H1 (cell line): ENCODE measurements around the gene OCEL1. TPM values are rescaled to one million over a fixed set of nuclear protein-coding genes. Genes with fewer than 3 reads are reported as not detected.

ENCODE experiments used
- CTCF ChIA-PET: fragments of 300-600 bp; sonication (Branson Sonifier 250); formaldehyde crosslinking; loops from one replicate; lab custom pipeline; 2021; ENCODE audit not compliant: partially characterized antibody; lab: Charles Lee
- POLR2A ChIA-PET: fragments of 300-600 bp; sonication (Branson Sonifier 250); formaldehyde crosslinking; loops from one replicate; lab custom pipeline; 2021; ENCODE audit warnings: inconsistent platforms; ENCODE audit not compliant: partially characterized antibody; lab: Charles Lee
- DNase-seq, 2 experiments: peaks; one replicate each; pipeline versions ENCODE4 v3.0.0 to v3.0.0-alpha.2; 2010 to 2022; ENCODE audit warnings: low spot score in 2 of 2, low read depth in 1 of 2, mixed read lengths in 1 of 2
- FAIRE-seq: peaks from 2 replicates; lab custom pipeline; 2011; peaks lifted over from hg19 to GRCh38; lab: Jason Lieb, UNC
- H2AFZ ChIP-seq: 2 replicates; pipeline ENCODE4 v1.8.1; 2012; ENCODE audit warnings: low read length, inconsistent platforms
- H2AK5ac ChIP-seq: 2 replicates; pipeline ENCODE4 v1.6.1; 2013; ENCODE audit warnings: low read depth, low read length
- H2BK120ac ChIP-seq: replicated peaks from 2 replicates; pipeline ENCODE3; 2013; ENCODE audit warnings: low read depth, low read length, inconsistent platforms
- H2BK12ac ChIP-seq: 2 replicates; pipeline ENCODE4 v1.6.1; 2013; ENCODE audit warnings: low read depth, low read length
- H2BK15ac ChIP-seq: 2 replicates; pipeline ENCODE4 v1.6.1; 2013; ENCODE audit warnings: low read length
- H2BK20ac ChIP-seq: 2 replicates; pipeline ENCODE4 v1.6.1; 2013; ENCODE audit warnings: low read length
- H2BK5ac ChIP-seq: 2 replicates; pipeline ENCODE4 v1.6.1; 2013; ENCODE audit warnings: low read depth, low read length
- H3K14ac ChIP-seq: 2 replicates; pipeline ENCODE4 v1.6.1; 2013; ENCODE audit warnings: inconsistent platforms; ENCODE audit not compliant: insufficient read length
- H3K18ac ChIP-seq: 2 replicates; pipeline ENCODE4 v1.6.1; 2013; ENCODE audit warnings: low read length; ENCODE audit errors: extremely low read depth
- H3K23ac ChIP-seq: 2 replicates; pipeline ENCODE4 v1.6.1; 2013; ENCODE audit warnings: inconsistent platforms; ENCODE audit not compliant: insufficient read length
- H3K23me2 ChIP-seq: 2 replicates; pipeline ENCODE4 v1.6.1; 2013; ENCODE audit warnings: low read depth, low read length
- H3K27ac ChIP-seq: 2 replicates; pipeline ENCODE4 v1.6.1; 2011; ENCODE audit warnings: low read depth, low read length, inconsistent platforms
- H3K27me3 ChIP-seq, 4 experiments: replicated peaks in 1 of 4; 1 replicate in 1 of 4; 2 replicates in 3 of 4; pipeline versions ENCODE4 v1.6.1 to v1.8.1; 2011 to 2013; ENCODE audit warnings: low read length in 3 of 4, mild to moderate bottlenecking in 3 of 4, inconsistent platforms in 2 of 4, mixed read lengths in 2 of 4, moderate library complexity in 1 of 4; ENCODE audit not compliant: control insufficient read depth in 3 of 4, insufficient read depth in 3 of 4; ENCODE audit errors: extremely low read depth in 1 of 4
- H3K36me3 ChIP-seq, 4 experiments: 2 replicates each; pipeline versions ENCODE4 v1.6.1 to v1.8.1; 2011 to 2013; ENCODE audit warnings: mild to moderate bottlenecking in 4 of 4, low read length in 3 of 4, moderate library complexity in 2 of 4, control low read depth in 1 of 4, inconsistent platforms in 1 of 4; ENCODE audit not compliant: insufficient read depth in 4 of 4, control insufficient read depth in 2 of 4
- H3K4ac ChIP-seq: replicated peaks from 2 replicates; pipeline ENCODE3; 2013; ENCODE audit warnings: low read length, low read depth, mixed read lengths, inconsistent platforms; ENCODE audit not compliant: insufficient read length
- H3K4me1 ChIP-seq, 4 experiments: replicated peaks in 1 of 4; 1 replicate in 1 of 4; 2 replicates in 3 of 4; pipeline versions ENCODE4 v1.6.1 to v1.8.1; 2011 to 2013; ENCODE audit warnings: low read length in 3 of 4, inconsistent platforms in 2 of 4, mixed read lengths in 1 of 4; ENCODE audit not compliant: insufficient read depth in 4 of 4, control insufficient read depth in 3 of 4
- H3K4me2 ChIP-seq, 2 experiments: 2 replicates each; pipeline versions ENCODE4 v1.6.1 to v1.8.1; 2011 to 2013; ENCODE audit warnings: low read depth in 2 of 2, low read length in 2 of 2, control low read depth in 1 of 2, inconsistent platforms in 1 of 2, mild to moderate bottlenecking in 1 of 2; ENCODE audit not compliant: insufficient read depth in 1 of 2
- H3K4me3 ChIP-seq, 4 experiments: fragments of 200-600, 300-600 bp in 1 of 4; sonication (generic), shearing (Covaris generic), sonication (Bioruptor Twin) in 1 of 4; 2 replicates each; pipeline versions ENCODE4 v1.5.1 to v1.8.1; 2011 to 2016; ENCODE audit warnings: low read length in 4 of 4, low read depth in 3 of 4, control low read depth in 2 of 4, inconsistent platforms in 2 of 4, mild to moderate bottlenecking in 2 of 4, mixed read lengths in 1 of 4, moderate library complexity in 1 of 4; ENCODE audit not compliant: insufficient read depth in 2 of 4; ENCODE audit errors: extremely low read depth in 1 of 4
- H3K56ac ChIP-seq: replicated peaks from 2 replicates; pipeline ENCODE3; 2013; ENCODE audit warnings: low read depth, mild to moderate bottlenecking, mixed read lengths, low read length, inconsistent platforms; ENCODE audit not compliant: insufficient read length
- H3K79me1 ChIP-seq: 2 replicates; pipeline ENCODE4 v1.6.1; 2013; ENCODE audit warnings: low read depth, low read length, control low read depth
- H3K79me2 ChIP-seq, 2 experiments: 2 replicates each; pipeline versions ENCODE4 v1.6.1 to v1.8.1; 2012 to 2013; ENCODE audit warnings: low read length in 2 of 2, mild to moderate bottlenecking in 2 of 2, inconsistent platforms in 1 of 2; ENCODE audit not compliant: insufficient read depth in 2 of 2, control insufficient read depth in 1 of 2
- H3K9ac ChIP-seq, 4 experiments: replicated peaks in 1 of 4; 1 replicate in 1 of 4; 2 replicates in 3 of 4; pipeline versions ENCODE4 v1.6.1 to v1.8.1; 2011 to 2013; ENCODE audit warnings: low read depth in 3 of 4, low read length in 3 of 4, control low read depth in 2 of 4, mild to moderate bottlenecking in 2 of 4, moderate library complexity in 2 of 4, inconsistent platforms in 1 of 4; ENCODE audit errors: extremely low read depth in 1 of 4
- H3K9me3 ChIP-seq, 2 experiments: 2 replicates each; pipeline versions ENCODE4 v1.6.1 to v1.8.1; 2012 to 2013; ENCODE audit warnings: mild to moderate bottlenecking in 2 of 2, moderate library complexity in 2 of 2, control low read depth in 1 of 2, inconsistent platforms in 1 of 2, low read depth in 1 of 2, low read length in 1 of 2, mixed read lengths in 1 of 2; ENCODE audit not compliant: insufficient read depth in 2 of 2
- H4K20me1 ChIP-seq, 2 experiments: replicated peaks in 1 of 2; 2 replicates each; pipeline versions ENCODE3 to v1.8.1; 2011 to 2013; ENCODE audit warnings: inconsistent platforms in 2 of 2, low read length in 2 of 2, mild to moderate bottlenecking in 1 of 2; ENCODE audit not compliant: insufficient read depth in 2 of 2, control insufficient read depth in 1 of 2
- H4K5ac ChIP-seq: 2 replicates; pipeline ENCODE4 v1.6.1; 2013; ENCODE audit warnings: low read length, low read depth, mixed read lengths, inconsistent platforms; ENCODE audit not compliant: insufficient read length
- H4K8ac ChIP-seq: 2 replicates; pipeline ENCODE4 v1.8.0; 2013; ENCODE audit warnings: mild to moderate bottlenecking, moderate library complexity, low read length, inconsistent platforms; ENCODE audit not compliant: insufficient read depth; ENCODE audit errors: extremely low read depth
- H4K91ac ChIP-seq: replicated peaks from 2 replicates; pipeline ENCODE3; 2013; ENCODE audit warnings: low read length, mixed read lengths, inconsistent platforms; ENCODE audit not compliant: insufficient read length
- NANOG ChIP-seq: IDR thresholded peaks from 2 replicates; pipeline ENCODE4 v1.6.1; 2011; ENCODE audit warnings: low read length, low read depth, mild to moderate bottlenecking, inconsistent platforms; ENCODE audit not compliant: insufficient read depth, poor library complexity, severe bottlenecking
- WGBS, 2 experiments: shearing (Covaris generic) in 1 of 2; methylation state at CpG; one replicate each; pipeline versions ENCODE4 v1.1.6 to v1.1.7; 2013 to 2015; ENCODE audit warnings: low lambda C conversion rate in 2 of 2, mixed read lengths in 2 of 2, inconsistent platforms in 1 of 2, low coverage in 1 of 2, missing lambda C conversion rate in 1 of 2; ENCODE audit not compliant: insufficient replicate concordance in 2 of 2, insufficient coverage in 1 of 2, insufficient read length in 1 of 2; ENCODE audit errors: extremely low coverage in 1 of 2, missing lambda C conversion rate in 1 of 2; 5-methylcytosine and 5-hydroxymethylcytosine counted together
- polyA plus RNA-seq, 7 experiments: library from polyadenylated mRNA; depleted of rRNA in 3 of 7; stranded (reverse) in 5 of 7; unstranded in 2 of 7; fragments of >200 nt in 5 of 7; fragments of 200-250 nt in 2 of 7; gene quantifications; 1 replicate in 5 of 7; 2 replicates in 1 of 7; 4 replicates in 1 of 7; pipeline versions ENCODE4 v1.2.1 to v1.2.3, GENCODE V29; 2011 to 2013; ENCODE audit warnings: missing spikeins in 2 of 7, mixed read lengths in 2 of 7
- total RNA-seq: library from RNA; stranded (reverse); fragmentation: NEBNext Ultra II Directional; extraction: Animal tissue kit (Norgen Biotek cat#: 25700); gene quantifications from 2 replicates; pipeline ENCODE4 v1.2.1, GENCODE V29; 2021

Gene OCEL1
- total and polyA plus RNA-seq, 2 of the 8 experiments (the other 6 are each of a cell fraction or from before 2014, with no cell fraction given), result 13.3 to 32.6 TPM

DNA sequence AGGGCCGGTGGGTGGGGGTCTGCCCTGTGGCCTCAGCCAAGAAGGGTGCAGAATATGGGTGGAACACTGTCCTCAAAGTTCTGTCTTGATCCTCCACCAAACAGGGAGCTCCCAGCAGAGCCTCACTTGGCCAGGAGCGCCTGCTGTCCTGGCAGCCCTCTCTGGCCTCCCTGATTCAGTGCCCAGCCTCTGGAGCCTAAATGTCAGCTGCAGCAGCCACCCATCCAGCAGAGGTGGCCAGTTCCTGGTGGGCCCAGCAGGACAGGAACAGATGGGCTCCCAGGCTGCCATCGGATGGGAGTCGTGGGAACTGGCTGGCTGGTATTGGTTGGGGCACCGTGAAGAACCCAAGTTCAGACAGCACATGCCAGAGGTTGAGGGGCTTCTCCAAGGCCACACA lies 12.7 kb upstream of the OCEL1 start:
- H3K79me2 ChIP-seq, result no peaks in the 10 kb centered on the region; a peak in 1 of 4 replicates
- H2BK12ac ChIP-seq, result no peak overlapping the region
- no peak overlapping the region for H3K14ac ChIP-seq
- H3K23me2 ChIP-seq, result peaks cover 7% of the 10 kb centered on the region
- POLR2A ChIA-PET, result interaction anchor here (0.6 to 4.2 kb wide), 3 partner anchors 15 to 192 kb away, joined by 3 to 79 read pairs (median 48); partner anchors contain the start of genes BST2 and OCEL1
- no peak for DNase-seq
- H3K23ac ChIP-seq, result no peak overlapping the region
- no peak overlapping the region for H2BK15ac ChIP-seq
- no peak overlapping the region for H2BK5ac ChIP-seq
- no peak overlapping the region for H3K27ac ChIP-seq
- H3K9ac ChIP-seq, result no peak overlapping the region
- no peaks in the 10 kb centered on the region for H4K20me1 ChIP-seq
- H3K9me3 ChIP-seq, result no peaks in the 10 kb centered on the region
- H3K36me3 ChIP-seq, result peaks cover 4 to 13% (median 8%) of the 10 kb centered on the region in 4 experiments; a peak in 7 of 8 replicates
- H2BK120ac ChIP-seq, result no peak overlapping the region
- no peak overlapping the region for H3K4ac ChIP-seq
- no peak overlapping the region for H3K56ac ChIP-seq
- WGBS, 2 experiments, result 95% methylated on average over 5 of the region's 5 CpGs; no CpG with 5 or more reads in 1 of the 2 experiments
- peaks cover 4% of the 10 kb centered on the region for H3K79me1 ChIP-seq
- no peak for FAIRE-seq
- H3K27me3 ChIP-seq, result no peaks in the 10 kb centered on the region
- no peak overlapping the region for H2BK20ac ChIP-seq
- CTCF ChIA-PET, result interaction anchor here (0.9 to 1.5 kb wide), 4 partner anchors 15 to 114 kb away, joined by 3 to 4 read pairs (median 4); no protein-coding TSS in a partner anchor
- no peak for TF ChIP-seq NANOG
- TF ChIP-seq, all 59 proteins: peak for 0
- no peak overlapping the region for H2AFZ ChIP-seq
- no peak overlapping the region for H4K91ac ChIP-seq
- H2AK5ac ChIP-seq, result no peak overlapping the region
- no peak overlapping the region for H3K4me3 ChIP-seq
- no peak overlapping the region for H4K8ac ChIP-seq
- peaks cover 0 to 21% (median 12%) of the 10 kb centered on the region in 4 experiments; a peak in 6 of 7 replicates for H3K4me1 ChIP-seq
- H4K5ac ChIP-seq, result no peak overlapping the region
- no peak overlapping the region for H3K18ac ChIP-seq
- H3K4me2 ChIP-seq, result no peak overlapping the region
